K562 (cell line): ENCODE measurements around the gene PIGL. TPM values are rescaled to one million over a fixed set of nuclear protein-coding genes. Genes with fewer than 3 reads are reported as not detected.
A peak's percentile ranks its signal among the peaks of the same experiment; 100 is the strongest.

Experiments used
- ATAC-seq: fragments of 200-7000 bp; cut with Tn5 transposase; 3 replicates; pipeline ENCODE4 v1.9.1; 2020; ENCODE audit warnings: moderate library complexity
- BruUV-seq: library from RNA; stranded (reverse); fragments of 400-500 nt; replicated peaks from 2 replicates; lab custom pipeline; 2021; lab: Mats Ljungman, UMichigan
- CTCF ChIA-PET: fragments of 300-600 bp; formaldehyde crosslinking; extraction: SDS; loops from one replicate; lab custom pipeline; 2021; ENCODE audit warnings: low intra/inter-chr PET ratio; lab: Yijun Ruan, JAX
- POLR2A ChIA-PET: fragments of 300-600, 350-650 bp; sonication (Branson Sonifier 250); formaldehyde crosslinking; extraction: SDS; loops from one replicate; lab custom pipeline; 2021; ENCODE audit warnings: antibody characterized with exemption, inconsistent platforms; lab: Yijun Ruan, JAX
- DNase-seq, 4 experiments: peaks; one replicate each; pipeline versions ENCODE4 v3.0.0 to v3.0.0-alpha.2; 2011 to 2018; ENCODE audit warnings: low spot score in 3 of 4, mixed read lengths in 3 of 4; ENCODE audit errors: extremely low read depth in 1 of 4
- FAIRE-seq: peaks from 2 replicates; lab custom pipeline; 2011; peaks lifted over from hg19 to GRCh38; lab: Jason Lieb, UNC
- H2AFZ ChIP-seq: 2 replicates; pipeline ENCODE4 v1.6.0; 2011; ENCODE audit warnings: low read depth, low read length, control low read depth, inconsistent platforms
- H3K27ac ChIP-seq: fragments of 200-600 bp; 3 replicates; pipeline ENCODE4 v1.8.0; 2011; ENCODE audit warnings: low read depth, mild to moderate bottlenecking, control low read depth, inconsistent platforms, low read length, moderate library complexity, mixed read lengths; ENCODE audit errors: extremely low read depth
- H3K27me3 ChIP-seq, 2 experiments: fragments of 300-600 bp in 1 of 2; 2 replicates in 1 of 2; 3 replicates in 1 of 2; pipeline versions ENCODE4 v1.6.0 to v1.8.0; 2011; ENCODE audit warnings: inconsistent platforms in 2 of 2, low read length in 2 of 2, mild to moderate bottlenecking in 1 of 2, mixed read lengths in 1 of 2, moderate library complexity in 1 of 2; ENCODE audit not compliant: control insufficient read depth in 2 of 2, insufficient read depth in 2 of 2
- H3K36me3 ChIP-seq: fragments of 300-600 bp; 3 replicates; pipeline ENCODE4 v1.8.0; 2011; ENCODE audit warnings: mild to moderate bottlenecking, low read length, inconsistent platforms; ENCODE audit not compliant: control insufficient read depth, insufficient read depth
- H3K4me1 ChIP-seq, 2 experiments: fragments of 200-600 bp in 1 of 2; replicated peaks in 1 of 2; 2 replicates in 1 of 2; 3 replicates in 1 of 2; pipeline versions ENCODE4 v1.5.1 to v1.8.0; 2011; ENCODE audit warnings: inconsistent platforms in 2 of 2, low read length in 2 of 2, mild to moderate bottlenecking in 1 of 2, mixed read lengths in 1 of 2, moderate library complexity in 1 of 2; ENCODE audit not compliant: control insufficient read depth in 2 of 2, insufficient read depth in 2 of 2
- H3K4me2 ChIP-seq: 2 replicates; pipeline ENCODE4 v1.6.1; 2011; ENCODE audit warnings: low read length, control low read depth, inconsistent platforms, mixed read lengths; ENCODE audit not compliant: insufficient read depth
- H3K4me3 ChIP-seq: fragments of 200-600 bp; sonication (generic), shearing (Covaris generic); 2 replicates; pipeline ENCODE4 v1.5.1; 2016; ENCODE audit warnings: control low read depth, inconsistent platforms
- H3K79me2 ChIP-seq: fragments of 200-600 bp; 3 replicates; pipeline ENCODE4 v1.8.0; 2011; ENCODE audit warnings: low read length, inconsistent platforms; ENCODE audit not compliant: control insufficient read depth, insufficient read depth
- H3K9ac ChIP-seq, 2 experiments: 2 replicates each; pipeline versions ENCODE4 v1.6.0 to v1.6.1; 2011; ENCODE audit warnings: low read depth in 2 of 2, low read length in 2 of 2, control low read depth in 1 of 2, inconsistent platforms in 1 of 2, mild to moderate bottlenecking in 1 of 2, mixed read lengths in 1 of 2; ENCODE audit not compliant: insufficient read depth in 1 of 2
- H3K9me1 ChIP-seq: one replicate; pipeline ENCODE4 v1.6.0; 2011; ENCODE audit warnings: inconsistent platforms, mild to moderate bottlenecking, low read length, moderate library complexity; ENCODE audit not compliant: control insufficient read depth, insufficient read depth
- H3K9me3 ChIP-seq: replicated peaks from 2 replicates; pipeline ENCODE4 v1.5.1; 2011; ENCODE audit warnings: low read depth, low read length, inconsistent platforms; ENCODE audit not compliant: control insufficient read depth, insufficient read depth
- H4K20me1 ChIP-seq: replicated peaks from 2 replicates; pipeline ENCODE4 v1.6.1; 2011; ENCODE audit warnings: low read length, inconsistent platforms, mixed read lengths; ENCODE audit not compliant: control insufficient read depth, insufficient read depth
- E2F8 ChIP-seq: fragments of 450-650 bp; IDR thresholded peaks from 2 replicates; pipeline ENCODE4 v1.7.1; 2018; ENCODE audit warnings: mild to moderate bottlenecking, low read depth; ENCODE audit not compliant: partially characterized antibody
- LCOR ChIP-seq: sonication (generic); formaldehyde crosslinking; IDR thresholded peaks from 2 replicates; pipeline ENCODE4 v1.8.0; 2022; ENCODE audit warnings: mild to moderate bottlenecking, missing genetic modification reagents
- ZFX ChIP-seq: sonication (generic); formaldehyde crosslinking; IDR thresholded peaks from 2 replicates; pipeline ENCODE4 v1.8.0; 2022; ENCODE audit warnings: mild to moderate bottlenecking, missing genetic modification reagents, moderate library complexity
- WGBS: fragments of 100-300 bp; shearing (Covaris generic); methylation state at CpG from one replicate; pipeline ENCODE4 v1.1.6; 2016; ENCODE audit warnings: low coverage, mixed read lengths; ENCODE audit not compliant: insufficient coverage; ENCODE audit errors: missing lambda C conversion rate; 5-methylcytosine and 5-hydroxymethylcytosine counted together
- in situ Hi-C: fragments of 300-500 bp; cut with MboI; formaldehyde crosslinking; loops from 4 replicates; pipeline ENCODE4 v1.15.0; 2018; ENCODE audit warnings: inconsistent platforms, mixed read lengths
- intact Hi-C: fragments of 100-400 bp; cut with micrococcal nuclease; formaldehyde crosslinking; loops from 2 replicates; pipeline ENCODE4 v1.14.2; 2022
- polyA plus RNA-seq, 8 experiments: library from polyadenylated mRNA; depleted of rRNA in 4 of 8; stranded (reverse) in 5 of 8; unstranded in 3 of 8; fragments of >200 nt; fragmentation: Nextera tagmentation in 2 of 8; fragmentation: Illumina TruSeq in 1 of 8; extraction: Ambion mirVana in 2 of 8; extraction: Trizol in 1 of 8; gene quantifications; 2 replicates each; pipeline versions ENCODE4 v1.2.1 to v1.2.3, GENCODE V29; 2011 to 2014; ENCODE audit warnings: inconsistent platforms in 1 of 8, missing spikeins in 1 of 8
- total RNA-seq, 7 experiments: library from RNA; depleted of rRNA in 6 of 7; stranded (reverse); fragments of >200 nt in 6 of 7; fragmentation: Illumina TruSeq in 2 of 7; extraction: Trizol in 2 of 7; gene quantifications; 2 replicates each; pipeline versions ENCODE4 v1.2.1 to v1.2.3, GENCODE V29; 2011 to 2021; ENCODE audit warnings: low replicate concordance in 1 of 7

Gene PIGL
- total and polyA plus RNA-seq, 9 of the 15 experiments (the other 6 are each of a cell fraction or from before 2014, with no cell fraction given) = 19.9 to 55.3 (median 29.6) TPM

- intact Hi-C loops (loop anchor here (10.0 kb wide), 1 partner anchor 208 kb away; no protein-coding TSS in a partner anchor), in situ Hi-C loops (no loop called here)
- Histone ChIP-seq H3K9ac (0 out of 4 replicates have a peak overlapping the region, but pooled peaks of 1 of the 2 experiments have one; percentile 19), H3K4me3 (no peak overlapping the region), H3K27me3 (no peaks in the 10 kb centered on the region), H3K4me2 (no peak overlapping the region), H4K20me1 (0 out of 2 replicates have a peak, but pooled peaks cover 3% of the 10 kb centered on the region), H3K79me2 (peaks cover 92% of the 10 kb centered on the region), H3K9me3 (no peaks in the 10 kb centered on the region), H3K4me1 (peaks cover 0 to 12% of the 10 kb centered on the region in 2 experiments; a peak in 2 of 5 replicates), H2AFZ (no peak overlapping the region), H3K9me1 (no peaks in the 10 kb centered on the region), H3K27ac (no peak overlapping the region), H3K36me3 (no peaks in the 10 kb centered on the region)
- 47% methylated on average over 6 of the region's 6 CpGs for WGBS
- TF ChIP-seq LCOR (CRISPR knock-in tag) (no peak), E2F8 (no peak), ZFX (no peak)
- FAIRE-seq (no peak), ATAC-seq (no peak), DNase-seq (no peak)
- BruUV-seq = no TSS peak
- ChIA-PET POLR2A (no interaction called here), CTCF (no interaction called here)
These were observed 4.2 kb upstream of the PIGL start for GRCh38 chr17:16212793-16213192.
